HG03575 (cell line): ENCODE measurements around the gene TPK1.

Source experiments
- ATAC-seq: cut with Tn5 transposase; IDR thresholded peaks from one replicate; pipeline ENCODE4 v1.9.1; 2021; ENCODE audit not compliant: unreplicated experiment, insufficient number of reproducible peaks, low FRiP score; ENCODE audit errors: extremely low read depth

The TPK1 gene

DNA sequence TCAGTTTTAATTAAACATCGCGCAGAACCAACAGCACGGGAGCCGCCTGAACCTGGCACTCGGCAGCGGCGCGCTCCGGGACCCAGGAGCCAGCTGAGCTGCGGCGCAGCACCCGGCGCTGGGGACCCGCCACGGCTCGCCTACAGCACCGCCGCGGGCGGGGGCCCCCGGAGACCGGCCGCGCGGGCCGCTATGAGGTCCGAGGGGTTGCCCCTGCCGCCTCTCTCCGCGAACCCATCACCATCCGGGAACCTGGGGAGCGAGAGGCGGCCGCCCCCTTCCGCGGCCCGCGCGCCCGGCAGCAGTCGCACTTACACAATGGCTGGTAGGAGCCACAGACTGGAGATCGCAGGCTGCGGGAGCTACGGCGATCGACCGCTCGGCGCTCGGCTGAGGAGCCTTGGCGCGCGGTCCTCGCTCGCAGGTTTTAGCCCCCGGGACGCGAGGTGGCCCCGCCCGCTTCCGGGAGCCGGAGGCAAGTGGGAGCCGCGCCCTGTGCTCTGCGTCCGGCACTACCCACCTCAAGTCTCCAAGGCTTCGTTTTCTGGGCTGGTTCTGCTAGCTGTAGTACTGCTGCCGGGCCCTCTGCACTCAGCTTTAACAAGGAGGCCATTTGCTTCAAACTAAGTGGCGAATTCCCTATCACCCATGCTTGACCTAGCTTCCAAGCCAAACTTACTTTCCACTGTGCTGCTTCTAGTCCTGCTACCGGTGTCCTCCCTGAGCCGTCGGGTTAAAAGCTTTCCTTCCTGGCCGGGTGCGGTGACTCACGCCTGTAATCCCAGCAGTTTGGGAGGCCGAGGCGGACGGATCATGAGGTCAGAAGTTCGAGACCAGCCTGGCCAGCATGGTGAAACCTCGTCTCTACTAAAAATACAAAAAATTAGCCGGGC, at the start of gene TPK1:
Gene TPK1, minus strand, starts transcription at position 402 of the 893 bp plus-strand sequence. CDS start 451 bp downstream, outside the sequence.
- ATAC-seq, result peak; percentile 83

GRCh38 chr7:144885478-144885877, 49.6 kb upstream of the TPK1 start:
- no peak for ATAC-seq

- no peak for ATAC-seq
Observed at GRCh38 chr7:144884896-144885295, 49.0 kb upstream of the TPK1 start.

- no peak for ATAC-seq
Observed at GRCh38 chr7:144873316-144873845, 37.5 kb upstream of the TPK1 start.

DNA sequence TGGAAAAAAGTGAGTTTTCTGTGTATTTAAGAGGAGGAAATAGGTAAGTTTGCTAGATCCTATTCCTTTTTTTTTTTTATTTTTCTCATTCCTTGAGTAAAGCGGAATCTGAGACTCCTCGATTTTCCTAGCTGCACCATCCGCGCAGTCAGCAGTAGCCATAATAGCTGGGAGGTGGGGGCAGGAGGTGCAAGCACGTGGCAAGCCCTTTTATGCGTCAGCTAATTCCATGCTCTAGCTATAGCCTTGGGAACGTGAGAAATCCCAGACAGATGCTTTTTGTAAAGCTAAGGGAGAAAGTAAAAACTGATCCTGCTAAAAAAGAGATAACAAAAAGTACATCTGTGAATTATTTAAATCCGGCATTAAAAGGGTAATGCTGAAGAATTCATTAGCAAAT, 33.2 kb upstream of the TPK1 start:
- ATAC-seq, result no peak

DNA sequence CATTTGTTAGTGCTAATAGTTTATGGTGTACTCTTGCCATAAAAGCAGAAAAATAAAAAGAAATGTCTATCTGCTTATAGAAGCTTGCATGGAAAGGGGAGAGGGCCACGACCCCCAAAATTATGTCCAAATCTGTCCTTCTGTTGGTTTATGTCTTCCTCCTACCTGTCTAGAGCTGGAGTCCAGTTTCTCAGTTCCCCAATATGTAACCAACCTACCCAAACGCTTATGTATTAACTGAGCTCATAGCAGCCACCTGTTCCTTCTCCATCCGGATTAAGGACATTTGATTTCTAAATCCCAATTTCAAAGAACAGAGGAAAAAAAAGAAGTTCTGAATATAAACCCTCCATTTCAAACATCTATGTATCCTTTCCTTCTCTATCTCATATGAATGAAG, 30.3 kb upstream of the TPK1 start:
- no peak for ATAC-seq

- no peak for ATAC-seq
Observed at GRCh38 chr7:144863320-144863647, 27.4 kb upstream of the TPK1 start.

DNA sequence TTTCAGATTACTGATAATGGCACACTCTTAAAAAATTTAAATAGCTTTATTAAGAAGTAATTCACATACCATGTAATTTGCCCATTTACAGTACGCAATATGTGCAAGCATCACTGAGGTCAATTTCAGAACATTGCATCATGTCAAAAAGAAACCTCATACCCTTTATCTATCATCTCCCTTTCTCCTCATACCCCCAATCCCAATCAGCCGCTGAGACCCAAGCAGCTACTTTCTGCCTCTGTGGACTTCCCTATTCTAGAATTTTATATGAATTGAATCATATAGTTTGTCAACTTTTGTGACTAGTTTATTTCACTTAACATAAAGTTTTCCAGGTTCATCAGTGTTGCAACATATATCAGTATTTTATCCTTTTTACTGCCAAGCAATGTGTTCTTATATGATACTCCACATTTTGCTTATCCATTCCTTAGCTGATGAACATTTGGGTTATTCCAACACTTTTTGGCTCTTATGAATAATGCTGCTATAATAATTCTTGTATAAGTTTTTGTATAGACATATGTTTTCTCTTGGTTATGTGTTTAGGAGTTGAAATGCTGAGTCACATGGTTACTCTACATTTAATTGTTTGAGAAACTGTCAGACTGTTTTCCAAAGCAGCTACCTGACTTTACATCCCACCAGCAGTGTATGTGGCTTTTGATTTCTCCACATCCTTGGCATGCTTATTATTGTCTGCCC, 26.9 kb upstream of the TPK1 start:
- no peak for ATAC-seq

- no peak for ATAC-seq
Observed at GRCh38 chr7:144859739-144860138, 23.9 kb upstream of the TPK1 start.

GRCh38 chr7:144857463-144857862, 21.6 kb upstream of the TPK1 start:
- no peak for ATAC-seq

- ATAC-seq, result no peak
Observed at GRCh38 chr7:144854839-144855424, 19.1 kb upstream of the TPK1 start.

DNA sequence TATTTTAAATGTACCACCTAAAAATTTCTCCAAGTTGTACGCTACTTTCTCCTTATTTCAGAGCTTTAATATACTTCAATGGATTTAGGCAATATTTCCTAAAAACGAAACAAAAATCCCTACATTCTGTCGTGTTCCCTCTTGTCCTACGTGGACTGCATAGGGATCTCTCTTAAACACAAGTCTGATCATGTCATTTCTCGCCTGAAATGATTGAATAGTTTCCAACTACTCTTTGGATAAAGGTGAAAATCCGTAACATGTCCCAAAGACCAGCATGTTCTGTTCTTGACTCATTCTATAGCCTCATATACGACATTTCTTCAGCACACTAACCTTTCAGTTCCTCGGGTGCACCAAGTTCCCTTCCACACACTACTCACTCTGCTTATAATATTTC, 17.7 kb upstream of the TPK1 start:
- ATAC-seq, result no peak

GRCh38 chr7:144848078-144848477, 12.2 kb upstream of the TPK1 start:
- no peak for ATAC-seq

DNA sequence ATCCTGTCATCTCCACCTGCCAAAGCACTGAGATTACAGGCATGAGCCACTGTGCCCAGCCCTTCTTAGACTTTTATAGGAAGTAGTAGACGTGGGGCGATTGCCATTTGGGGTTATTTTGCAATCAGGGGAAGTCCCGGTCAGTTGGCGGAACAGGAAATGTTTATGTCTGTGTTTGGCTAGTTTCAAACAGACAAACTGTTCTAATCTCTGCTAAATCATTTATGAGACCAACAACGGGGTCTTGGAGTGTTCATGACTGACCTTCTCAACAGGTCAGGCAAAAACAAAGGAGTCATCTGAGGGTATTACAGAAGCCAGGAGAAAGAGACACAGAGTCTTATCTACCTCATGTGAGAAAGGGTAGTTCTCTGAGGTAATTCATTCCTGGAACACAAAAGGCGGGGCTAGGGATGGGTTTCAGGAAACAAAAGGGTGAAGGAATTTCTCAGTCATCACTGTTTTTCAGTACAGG, 6.6 kb upstream of the TPK1 start:
- peak; percentile 73 for ATAC-seq

- ATAC-seq, result no peak
Observed at GRCh38 chr7:144836545-144836842, 641 bp upstream of the TPK1 start.

- ATAC-seq, result peak; percentile 21
Observed at GRCh38 chr7:144835155-144835611, 670 bp downstream of the TPK1 start.

- no peak for ATAC-seq
Observed at GRCh38 chr7:144834641-144835144, 1.2 kb downstream of the TPK1 start.

DNA sequence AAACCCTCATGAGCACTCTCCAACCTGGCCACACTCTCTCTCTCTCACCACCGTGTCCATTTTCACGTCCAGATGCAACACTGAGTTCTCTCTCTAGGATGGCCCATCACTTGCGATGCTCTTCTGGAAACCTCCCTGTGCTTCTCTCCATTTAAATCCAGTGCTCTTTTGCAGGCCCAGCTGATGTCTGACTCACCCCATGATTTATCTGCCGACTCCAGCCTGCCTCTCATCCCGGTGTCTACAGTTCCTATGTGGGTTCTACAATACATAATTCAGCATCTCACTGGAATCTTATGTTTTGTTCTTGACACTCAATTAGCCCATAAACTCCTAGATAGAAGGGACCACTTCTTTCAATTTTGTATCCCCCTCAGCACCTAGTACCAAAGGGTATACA, 5.0 kb downstream of the TPK1 start:
- no peak for ATAC-seq

GRCh38 chr7:144830024-144830785, 5.6 kb downstream of the TPK1 start:
- no peak for ATAC-seq
